NCI-H2227 (cell line): ENCODE measurements around the gene ZFPM1.

Source experiments
- DNase-seq: peaks from one replicate; lab custom pipeline; 2025; ENCODE audit not compliant: unreplicated experiment; lab: John Stamatoyannopoulos, UW

ZFPM1 gene

DNA sequence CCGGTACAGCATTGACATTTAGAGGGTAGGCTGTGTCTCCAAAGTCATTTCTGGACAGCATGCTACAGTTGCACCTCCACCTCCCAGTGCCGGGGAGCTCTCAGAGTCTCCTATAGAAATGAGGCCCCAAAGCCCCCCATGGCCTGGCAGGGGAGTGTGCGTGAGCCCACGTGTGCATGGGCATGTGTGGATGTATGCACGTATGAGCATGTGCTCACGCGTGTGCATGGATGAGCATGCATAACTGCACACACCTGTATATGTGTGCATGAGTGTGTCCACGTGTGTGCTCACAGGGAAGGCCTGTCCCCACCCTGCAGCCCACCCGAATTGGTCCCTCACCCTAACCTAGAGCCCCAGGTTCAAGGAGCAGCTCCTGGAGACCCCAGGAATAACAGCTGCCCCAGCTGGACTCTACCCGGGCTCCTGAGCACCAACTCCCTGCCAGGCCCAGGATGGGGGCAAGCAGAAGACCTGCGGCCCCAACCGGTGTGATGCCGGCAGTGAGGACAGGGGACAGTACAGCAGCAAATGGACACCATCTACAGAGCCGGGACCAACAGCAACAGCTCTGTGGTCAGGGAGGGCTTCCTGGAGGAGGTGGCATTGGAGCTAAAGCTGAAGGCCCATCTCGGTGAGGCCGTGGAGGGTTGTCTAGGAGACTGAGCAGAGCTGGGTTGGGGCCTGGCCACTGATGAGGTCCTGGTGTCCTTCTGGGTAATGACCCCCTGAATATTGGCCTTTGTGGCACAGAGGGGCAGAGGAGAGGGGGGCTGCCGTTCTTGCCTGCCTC, 35.2 kb upstream of the ZFPM1 start:
- no peak for DNase-seq

DNA sequence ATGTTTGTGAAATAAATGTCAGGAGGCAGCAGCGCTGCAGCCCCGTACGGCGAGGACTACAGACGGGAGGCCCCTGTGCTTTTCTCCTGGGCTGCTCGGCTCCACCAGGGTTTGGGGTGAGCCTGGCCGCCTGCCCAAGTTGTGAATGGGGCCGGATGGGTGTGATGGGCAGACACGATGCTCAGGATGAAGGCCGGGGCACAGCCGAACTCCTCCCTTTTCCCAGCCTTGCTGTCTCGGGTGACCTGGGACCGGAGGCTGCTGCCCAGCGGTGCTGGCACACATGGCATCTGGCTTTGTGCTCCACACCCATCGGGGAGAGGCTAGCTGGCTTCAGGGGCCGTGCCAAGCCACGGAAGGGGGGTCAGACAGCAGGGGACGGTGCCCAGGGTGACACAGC, 34.2 kb upstream of the ZFPM1 start:
- DNase-seq = no peak

DNA sequence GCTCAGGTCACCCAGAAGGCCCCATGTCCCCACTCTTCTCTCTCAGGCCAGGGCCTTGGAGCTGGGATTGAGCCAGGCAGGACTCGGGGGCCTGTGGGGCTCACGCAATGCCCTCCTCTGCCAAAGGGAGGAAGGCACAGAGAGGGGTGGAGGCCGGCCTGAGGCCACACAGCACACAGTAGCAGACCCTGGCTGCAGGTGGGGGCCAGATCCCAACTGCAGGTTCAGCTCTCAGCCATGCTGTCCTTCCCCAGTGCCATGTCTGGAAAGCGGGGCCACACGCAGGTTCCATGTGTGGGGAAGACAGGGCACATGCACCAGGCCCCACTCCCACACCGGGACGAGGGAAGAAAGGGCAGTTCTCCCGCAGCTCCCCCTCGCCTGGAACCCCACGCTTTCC, 33.3 kb upstream of the ZFPM1 start:
- no peak for DNase-seq

DNA sequence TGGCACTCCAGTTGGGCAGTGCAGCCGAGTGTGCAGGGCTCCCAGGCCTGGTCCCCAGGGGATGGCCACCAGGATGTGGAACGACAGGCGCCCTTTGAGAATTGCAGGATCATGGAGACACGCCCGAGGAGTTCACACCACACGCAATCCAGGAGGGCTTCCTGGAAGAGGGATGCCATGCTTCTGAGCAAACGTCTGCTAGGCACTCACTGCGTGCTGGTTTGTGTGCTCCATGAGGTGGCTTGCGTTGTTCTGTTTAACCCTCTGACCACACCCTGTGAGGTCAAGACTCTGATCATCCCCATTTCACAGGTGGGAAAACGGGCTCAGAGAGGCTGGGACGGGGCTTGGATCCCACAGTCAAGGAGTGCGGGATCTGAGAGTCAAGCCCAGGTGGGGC, 32.6 kb upstream of the ZFPM1 start:
- no peak for DNase-seq

DNA sequence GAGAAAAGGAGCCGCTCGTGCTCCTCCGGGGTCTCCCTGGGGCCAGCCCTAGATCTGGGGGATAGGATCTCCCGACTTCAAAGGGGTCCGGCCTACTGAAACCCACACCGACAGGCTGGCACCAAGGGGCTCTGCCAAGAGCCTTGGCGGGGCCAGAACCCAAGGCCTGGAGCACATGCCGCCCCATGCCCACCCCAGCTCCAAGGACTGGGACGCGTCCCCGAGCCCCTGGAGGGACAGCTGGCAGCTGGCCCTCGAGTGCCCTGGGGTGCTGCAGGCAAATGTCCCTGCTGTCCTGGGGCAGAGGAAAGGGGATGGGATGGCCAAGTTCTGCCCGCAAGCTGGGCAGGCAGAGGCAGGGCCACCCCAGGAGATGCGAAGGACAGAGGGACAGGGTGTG, 31.8 kb upstream of the ZFPM1 start:
- DNase-seq = no peak

GRCh38 chr16:88421871-88422433, 31.1 kb upstream of the ZFPM1 start:
- no peak for DNase-seq

DNA sequence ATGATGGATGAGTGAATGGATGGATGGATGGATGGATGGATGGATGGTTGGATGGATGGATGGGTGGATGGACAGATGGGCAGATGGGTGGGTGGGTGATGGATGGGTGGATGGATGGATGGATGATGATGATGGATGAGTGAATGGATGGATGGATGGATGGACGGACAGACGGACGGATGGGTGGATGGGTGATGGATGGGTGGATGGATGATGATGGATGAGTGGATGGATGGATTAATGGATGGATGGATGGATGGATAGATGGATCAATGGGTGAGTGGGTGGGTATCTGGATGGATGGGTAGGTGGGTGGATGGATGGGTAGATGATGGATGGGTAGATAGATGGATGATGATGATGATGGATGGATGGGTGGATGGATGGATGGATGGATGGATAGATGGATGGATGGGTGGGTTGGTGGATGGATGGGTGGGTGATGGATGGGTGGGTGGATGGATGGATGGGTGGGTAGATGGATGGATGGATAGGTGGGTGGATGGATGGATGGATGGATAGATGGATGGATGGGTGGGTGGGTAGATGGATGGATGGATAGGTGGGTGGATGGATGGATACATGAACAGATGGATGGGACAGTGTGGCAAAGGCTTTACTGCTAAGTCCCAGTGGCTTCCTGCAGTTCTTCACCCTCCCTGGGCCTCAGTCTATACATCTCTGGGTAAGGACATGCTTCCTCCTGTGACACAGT, 30.2 kb upstream of the ZFPM1 start:
- DNase-seq = no peak

DNA sequence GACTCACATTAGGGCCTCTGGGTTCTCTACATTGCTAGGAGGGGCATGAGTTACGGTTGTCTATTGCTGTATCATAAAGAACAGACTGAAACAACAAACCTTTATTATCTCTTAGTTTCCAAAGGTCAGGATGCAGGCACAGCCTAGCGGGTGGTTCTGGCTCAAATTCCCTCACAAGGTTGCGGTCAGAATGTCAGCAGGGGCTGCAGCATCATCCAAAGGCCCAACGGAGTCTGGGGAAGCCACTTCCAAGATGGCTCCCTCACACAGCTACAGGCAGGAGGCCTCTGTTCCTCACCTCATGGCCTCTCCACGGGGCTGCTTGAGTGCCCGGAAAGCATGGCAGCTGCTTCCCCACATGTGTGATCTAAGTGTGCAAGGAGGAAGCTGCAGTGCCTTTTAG, 29.6 kb upstream of the ZFPM1 start:
- no peak for DNase-seq

- no peak for DNase-seq
These were observed 28.4 kb upstream of the ZFPM1 start for GRCh38 chr16:88424587-88425235.

- DNase-seq = no peak
These were observed 27.1 kb upstream of the ZFPM1 start for GRCh38 chr16:88426018-88426417.

DNA sequence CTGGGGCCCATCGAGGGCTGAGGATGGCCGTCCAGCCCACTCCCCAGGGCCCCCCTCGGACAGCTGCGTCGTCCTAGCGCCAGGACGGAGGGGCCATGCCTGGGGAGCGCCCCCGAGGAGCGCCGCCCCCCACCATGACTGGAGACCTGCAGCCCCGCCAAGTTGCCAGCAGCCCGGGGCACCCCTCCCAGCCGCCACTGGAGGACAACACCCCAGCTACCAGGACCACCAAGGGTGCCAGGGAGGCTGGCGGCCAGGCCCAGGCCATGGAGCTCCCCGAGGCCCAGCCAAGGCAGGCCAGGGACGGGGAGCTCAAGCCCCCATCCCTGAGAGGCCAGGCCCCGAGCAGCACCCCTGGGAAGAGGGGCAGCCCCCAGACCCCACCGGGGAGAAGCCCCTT, 25.7 kb upstream of the ZFPM1 start:
- no peak for DNase-seq

DNA sequence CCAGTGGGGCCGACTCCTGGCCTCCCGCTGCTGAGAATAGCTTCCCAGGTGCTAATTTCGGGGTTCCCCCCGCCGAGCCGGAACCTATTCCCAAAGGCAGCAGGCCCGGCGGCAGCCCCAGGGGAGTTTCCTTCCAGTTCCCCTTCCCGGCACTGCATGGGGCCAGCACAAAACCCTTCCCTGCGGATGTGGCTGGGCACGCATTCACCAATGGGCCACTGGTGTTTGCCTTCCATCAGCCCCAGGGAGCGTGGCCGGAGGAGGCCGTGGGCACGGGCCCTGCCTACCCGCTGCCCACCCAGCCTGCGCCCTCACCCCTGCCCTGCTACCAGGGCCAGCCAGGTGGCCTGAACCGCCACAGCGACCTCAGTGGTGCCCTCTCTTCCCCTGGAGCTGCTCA, 24.9 kb upstream of the ZFPM1 start:
- DNase-seq = no peak

DNA sequence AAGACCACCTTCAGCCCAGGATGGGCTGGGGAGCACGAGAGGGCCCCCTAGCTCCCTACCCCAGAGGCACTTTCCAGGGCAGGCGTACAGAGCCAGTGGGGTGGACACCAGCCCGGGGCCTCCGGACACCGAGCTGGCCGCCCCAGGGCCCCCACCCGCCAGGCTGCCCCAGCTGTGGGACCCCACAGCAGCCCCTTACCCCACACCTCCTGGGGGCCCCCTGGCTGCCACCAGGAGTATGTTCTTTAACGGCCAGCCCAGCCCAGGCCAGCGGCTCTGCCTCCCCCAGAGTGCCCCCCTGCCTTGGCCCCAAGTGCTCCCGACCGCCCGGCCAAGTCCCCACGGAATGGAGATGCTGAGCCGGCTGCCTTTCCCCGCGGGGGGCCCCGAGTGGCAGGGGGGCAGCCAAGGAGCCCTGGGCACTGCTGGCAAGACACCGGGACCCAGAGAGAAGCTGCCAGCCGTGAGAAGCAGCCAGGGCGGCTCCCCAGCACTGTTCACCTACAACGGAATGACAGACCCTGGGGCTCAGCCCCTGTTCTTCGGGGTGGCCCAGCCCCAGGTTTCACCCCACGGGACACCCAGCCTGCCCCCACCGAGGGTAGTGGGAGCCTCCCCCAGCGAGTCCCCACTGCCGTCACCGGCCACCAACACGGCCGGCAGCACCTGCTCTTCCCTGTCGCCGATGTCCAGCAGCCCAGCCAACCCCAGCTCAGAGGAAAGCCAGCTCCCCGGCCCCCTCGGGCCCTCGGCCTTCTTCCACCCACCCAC, 24.3 kb upstream of the ZFPM1 start:
- no peak for DNase-seq

GRCh38 chr16:88429387-88430184, 23.5 kb upstream of the ZFPM1 start:
- no peak for DNase-seq

GRCh38 chr16:88430185-88430523, 22.9 kb upstream of the ZFPM1 start:
- DNase-seq = no peak

- no peak for DNase-seq
These were observed 22.3 kb upstream of the ZFPM1 start for GRCh38 chr16:88430524-88431446.

GRCh38 chr16:88431651-88432050, 21.4 kb upstream of the ZFPM1 start:
- no peak for DNase-seq

DNA sequence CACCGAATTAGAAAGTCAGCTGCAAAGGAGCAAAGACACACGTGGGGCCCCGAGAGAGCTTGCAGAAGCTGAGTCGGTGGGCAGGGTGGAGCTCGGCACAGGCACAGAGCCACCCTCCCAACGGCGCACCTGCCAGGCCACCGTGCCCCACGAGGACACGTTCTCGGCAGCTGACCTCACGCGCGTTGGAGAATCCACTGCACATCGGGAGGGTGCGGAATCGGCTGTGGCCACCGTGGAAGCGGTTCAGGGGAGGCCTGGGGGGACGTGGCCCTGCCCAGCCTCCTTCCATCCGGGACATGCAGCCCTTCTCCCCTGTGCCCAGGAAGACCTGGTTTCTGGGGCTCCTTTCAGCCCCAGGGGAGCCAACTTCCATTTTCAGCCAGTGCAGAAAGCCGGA, 20.9 kb upstream of the ZFPM1 start:
- DNase-seq = no peak

- no peak for DNase-seq
These were observed 20.3 kb upstream of the ZFPM1 start for GRCh38 chr16:88432753-88433152.
